ENCODE results near the gene ARL10.

ARL10 gene

DNA sequence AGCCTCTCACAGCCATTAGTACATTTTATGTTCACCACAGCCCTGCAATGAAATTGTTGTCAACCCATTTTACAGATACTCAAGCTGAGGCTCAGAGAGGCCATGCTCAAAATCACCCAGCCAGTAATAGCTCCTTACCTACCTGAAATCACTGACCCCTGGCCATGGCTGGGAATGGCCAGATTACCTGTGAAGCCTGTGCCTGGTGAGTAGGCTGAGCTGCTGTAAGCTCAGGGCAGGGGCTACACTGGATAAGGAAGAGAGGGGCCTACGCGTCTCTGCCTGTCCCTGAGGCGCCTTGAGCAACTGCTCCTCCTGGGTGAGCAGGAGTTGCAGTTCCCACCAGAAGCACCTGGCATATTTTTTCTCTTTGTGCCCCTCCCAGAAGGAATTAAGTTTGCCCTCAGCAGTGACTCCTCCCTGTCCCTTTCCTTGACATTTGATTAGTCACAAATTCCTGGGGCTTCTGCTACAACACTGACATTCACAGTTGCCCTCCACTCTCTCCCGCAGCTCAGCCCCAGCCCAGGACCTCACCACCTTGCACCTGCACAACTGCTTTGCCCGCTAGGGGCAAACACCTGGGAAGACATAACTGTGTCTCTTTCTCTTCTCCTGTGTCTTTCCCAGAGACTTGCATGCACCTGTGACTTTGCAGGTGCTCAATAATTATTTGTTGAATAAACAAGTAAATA, 45.3 kb downstream of the ARL10 start:
- DNase-seq (ENCODE audit: low read depth in 2 of 2) = no peak

DNA sequence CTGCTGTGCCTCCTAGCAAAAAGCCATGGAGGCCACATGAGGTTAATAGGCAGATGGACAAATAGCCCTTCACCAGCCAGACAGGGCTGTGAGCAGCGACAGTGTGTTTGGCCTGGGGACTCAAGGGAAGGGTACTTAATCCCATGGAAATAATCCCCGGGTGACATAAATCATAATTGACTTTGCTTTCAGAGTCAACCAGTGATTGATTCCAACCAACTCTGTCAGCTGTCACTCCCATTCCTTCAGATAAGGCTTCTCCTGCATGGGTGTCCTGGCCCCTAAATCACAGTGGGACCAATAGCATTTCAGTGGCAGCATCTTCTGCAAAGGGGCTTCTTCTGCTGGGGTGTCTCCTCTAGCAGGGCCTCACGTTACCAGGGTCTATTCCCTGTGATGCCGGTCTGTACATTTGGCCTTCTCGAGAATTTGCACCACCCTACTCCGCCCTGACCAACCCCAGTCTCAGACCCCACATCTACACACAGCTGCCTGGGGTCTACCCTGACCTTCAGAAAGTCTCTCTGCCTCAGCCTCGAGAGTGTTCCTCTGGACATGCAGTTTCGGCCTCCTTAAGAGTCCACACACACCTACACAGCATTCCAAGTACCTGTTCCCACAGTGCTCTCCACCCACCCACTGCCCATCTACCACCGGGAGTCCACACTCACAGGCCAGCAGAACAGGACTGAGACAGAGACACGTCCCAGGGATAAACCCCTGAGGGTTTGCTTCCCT, 47.4 kb downstream of the ARL10 start:
- no peak for DNase-seq (ENCODE audit: low read depth in 2 of 2)

DNA sequence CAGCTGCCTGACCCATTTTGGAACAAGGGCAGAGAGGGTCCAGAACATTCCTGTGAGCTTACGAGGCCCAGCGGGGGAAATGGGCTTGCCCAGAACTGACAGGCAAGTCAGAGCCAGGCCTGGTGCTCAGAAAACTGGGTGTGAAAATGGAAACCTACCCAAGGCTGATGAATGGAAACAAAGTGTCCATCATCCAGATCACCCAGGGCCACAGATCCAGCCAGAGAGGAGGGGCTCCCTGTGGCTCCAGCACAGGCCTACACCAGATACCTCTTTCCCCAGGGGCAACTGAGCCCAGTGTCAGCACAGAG, 47.9 kb downstream of the ARL10 start:
- DNase-seq (ENCODE audit: low read depth in 2 of 2) = no peak

- DNase-seq (ENCODE audit: low read depth in 2 of 2) = no peak
These were observed 48.5 kb downstream of the ARL10 start for GRCh38 chr5:176413709-176414191.

- DNase-seq (ENCODE audit: low read depth in 2 of 2) = no peak
These were observed 49.4 kb downstream of the ARL10 start for GRCh38 chr5:176414704-176415103.

DNA sequence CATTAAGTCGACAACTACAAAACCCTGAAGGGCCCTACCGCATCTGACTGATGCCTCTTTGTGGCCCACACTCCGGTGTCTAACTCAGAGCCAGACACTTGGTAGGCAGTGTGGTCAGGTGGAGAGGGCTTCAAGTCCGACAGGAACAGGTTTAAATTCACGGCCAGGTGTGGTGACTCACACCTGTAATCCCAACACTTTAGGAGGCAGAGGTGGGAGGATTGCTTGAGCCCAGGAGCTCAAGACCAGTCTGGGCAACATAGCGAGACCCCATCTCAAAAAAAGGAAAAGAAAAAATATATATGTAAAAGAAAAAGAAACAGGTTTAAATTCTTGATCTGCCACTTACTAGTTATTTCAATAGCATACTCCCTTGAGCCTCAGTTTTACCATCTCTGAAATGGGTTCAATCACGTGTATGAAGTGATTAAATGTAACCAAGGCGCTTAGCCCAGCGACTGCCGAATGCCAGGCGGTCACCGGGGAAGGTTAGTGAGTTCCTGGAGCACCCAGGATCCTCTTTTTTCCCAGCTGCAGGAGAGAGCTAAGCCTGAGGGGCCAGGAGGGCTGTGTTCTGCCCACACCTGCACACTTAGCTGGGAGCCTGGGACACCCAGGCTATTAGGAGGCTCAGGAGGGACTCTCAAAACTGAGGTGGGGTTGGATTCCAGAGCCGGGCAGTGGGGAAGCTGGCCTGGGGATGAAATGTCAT, 50.1 kb downstream of the ARL10 start:
- DNase-seq (ENCODE audit: low read depth in 2 of 2) = no peak

- peak; percentile 85 for DNase-seq (ENCODE audit: low read depth in 2 of 2)
These were observed 51.0 kb downstream of the ARL10 start, which contains the start of gene CLTB for GRCh38 chr5:176415952-176416924. Gene CLTB, minus strand, starts transcription at chr5:176416539. Its CDS starts 176 bp downstream, at chr5:176416363.

- DNase-seq (ENCODE audit: low read depth in 2 of 2) = no peak
These were observed 51.7 kb downstream of the ARL10 start for GRCh38 chr5:176416965-176417364.

GRCh38 chr5:176418251-176418650, 53.0 kb downstream of the ARL10 start:
- DNase-seq (ENCODE audit: low read depth in 2 of 2) = no peak

DNA sequence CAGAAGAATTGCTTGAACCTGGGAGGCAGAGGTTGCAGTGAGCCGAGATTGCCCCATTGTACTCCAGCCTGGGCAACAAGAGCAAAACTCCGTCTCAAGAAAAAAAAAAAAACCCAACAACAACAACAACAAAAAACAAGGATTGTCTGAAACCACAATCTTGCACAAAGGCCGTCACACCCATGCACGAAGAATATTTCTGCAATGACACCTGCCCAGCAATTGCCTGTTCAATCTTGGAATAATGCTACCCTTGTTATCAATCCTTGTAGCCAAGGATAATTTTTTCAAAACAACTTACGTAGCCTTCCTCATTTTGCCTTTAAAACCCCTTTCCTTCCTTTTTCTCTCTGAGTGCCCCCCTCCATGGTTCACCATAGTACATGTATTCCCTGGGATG, 54.8 kb downstream of the ARL10 start:
- DNase-seq (ENCODE audit: low read depth in 2 of 2) = no peak

GRCh38 chr5:176420972-176421544, 55.8 kb downstream of the ARL10 start:
- no peak for DNase-seq (ENCODE audit: low read depth in 2 of 2)

DNA sequence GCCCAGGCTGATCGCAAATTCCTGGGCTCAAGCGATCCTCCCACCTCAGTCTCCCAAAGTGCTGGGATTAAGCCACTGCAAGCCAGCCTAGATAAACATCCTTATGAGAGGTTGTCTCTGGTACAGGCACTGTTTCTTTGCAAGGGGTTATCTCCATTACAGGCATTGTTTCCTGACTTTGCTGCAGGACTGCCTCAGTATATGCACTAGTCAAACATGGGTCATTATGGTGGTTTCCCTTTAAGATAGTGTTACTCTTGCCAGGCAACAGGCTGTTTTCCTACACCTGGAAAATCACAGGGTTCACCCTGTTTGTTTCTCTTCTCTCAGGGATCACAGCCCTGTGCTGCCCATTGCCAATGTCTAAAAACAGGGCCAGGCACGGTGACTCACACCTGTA, 58.9 kb downstream of the ARL10 start:
- DNase-seq (ENCODE audit: low read depth in 2 of 2) = no peak

DNA sequence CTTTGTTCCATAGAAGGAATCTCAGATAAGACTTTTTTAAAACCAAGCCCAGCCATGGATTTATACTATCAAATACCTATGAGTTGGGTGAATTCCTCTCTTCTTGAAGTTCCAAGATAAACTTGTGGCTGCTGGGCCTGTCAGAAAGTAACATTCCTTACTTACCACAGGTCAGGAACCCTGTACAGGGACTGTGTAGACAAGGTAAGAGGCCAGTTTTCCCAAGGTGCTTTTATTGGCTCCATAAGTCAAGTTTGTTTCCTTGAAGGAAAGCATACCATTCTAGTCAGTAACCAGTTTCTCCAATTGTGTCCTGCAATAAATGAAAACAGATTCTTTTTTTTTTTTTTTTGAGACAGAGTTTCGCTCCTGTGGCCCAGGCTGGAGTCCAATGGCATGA, 59.9 kb downstream of the ARL10 start:
- DNase-seq (ENCODE audit: low read depth in 2 of 2) = no peak

DNA sequence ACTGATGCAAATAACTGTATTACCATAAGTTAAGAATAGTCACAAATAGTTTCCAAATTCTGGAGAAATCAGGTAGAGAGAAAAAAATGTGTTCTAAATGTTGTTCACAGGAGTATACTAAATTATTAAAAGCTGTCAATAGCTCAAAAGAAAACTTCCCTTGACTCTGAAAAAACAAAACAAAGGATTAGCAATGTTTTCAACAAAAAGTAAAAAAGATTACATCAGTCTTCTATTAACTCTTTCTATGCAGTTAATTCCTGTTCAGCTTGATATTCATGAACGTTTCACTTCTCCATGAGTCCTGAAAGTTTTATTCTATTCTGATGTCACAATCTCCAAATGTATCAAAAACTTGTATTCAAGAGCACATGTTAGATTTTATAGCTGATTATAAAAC, 60.5 kb downstream of the ARL10 start:
- DNase-seq (ENCODE audit: low read depth in 2 of 2) = no peak

GRCh38 chr5:176426876-176427275, 61.6 kb downstream of the ARL10 start:
- DNase-seq (ENCODE audit: low read depth in 2 of 2) = no peak

GRCh38 chr5:176427971-176428370, 62.7 kb downstream of the ARL10 start:
- DNase-seq (ENCODE audit: low read depth in 2 of 2) = no peak

GRCh38 chr5:176429972-176430371, 64.7 kb downstream of the ARL10 start:
- no peak for DNase-seq (ENCODE audit: low read depth in 2 of 2)
